Esophagus squamous epithelium (tissue), 5 donors: Measurements from ENCODE around the gene S100G. TPM values are rescaled to one million over a fixed set of nuclear protein-coding genes. Genes with fewer than 3 reads are reported as not detected.
"Not testable (repeated sequence)": the region's sequence is repeated elsewhere in the genome, so short reads cannot be mapped to it uniquely, and the experiment has no call there.

Source experiments
- DNase-seq: peaks from one replicate; lab custom pipeline; 2025; lab: John Stamatoyannopoulos, UW
- H3K27ac ChIP-seq, 4 donors: fragments of 200-600 bp; sonication (generic); one replicate each; pipeline ENCODE4 v1.5.1; 2016 to 2019; ENCODE audit warnings: mild to moderate bottlenecking in 1 of 4
- H3K27me3 ChIP-seq, 4 donors: fragments of 200-600 bp; sonication (generic); 1 replicate in 3 of 4; 2 replicates in 1 of 4; pipeline versions ENCODE4 v1.5.1 to v1.6.0; 2017 to 2021; ENCODE audit warnings: antibody characterized with exemption in 1 of 4
- H3K36me3 ChIP-seq, 3 donors: fragments of 200-600 bp; sonication (generic); one replicate each; pipeline ENCODE4 v1.5.1; 2016 to 2019
- H3K4me1 ChIP-seq, 3 donors: fragments of 200-600 bp; sonication (generic); one replicate each; pipeline ENCODE4 v1.5.1; 2017 to 2019
- H3K4me3 ChIP-seq, 4 donors: fragments of 200-600 bp; sonication (generic); 1 replicate in 3 of 4; 2 replicates in 1 of 4; pipeline ENCODE4 v1.5.1; 2016 to 2019; ENCODE audit warnings: mild to moderate bottlenecking in 2 of 4, moderate library complexity in 1 of 4
- H3K9me3 ChIP-seq, 3 donors: fragments of 200-600 bp; sonication (generic); one replicate each; pipeline ENCODE4 v1.5.1; 2016 to 2019
- CTCF ChIP-seq, 6 experiments: fragments of 450-650 bp in 4 of 6; fragments of 200-600 bp in 2 of 6; sonication (generic) in 2 of 6; IDR thresholded peaks; one replicate each; pipeline ENCODE4 v1.5.1; 2016 to 2019; ENCODE audit warnings: antibody characterized with exemption in 6 of 6, mild to moderate bottlenecking in 4 of 6, moderate library complexity in 4 of 6
- POLR2A ChIP-seq, 4 donors: fragments of 450-650 bp; IDR thresholded peaks; one replicate each; pipeline ENCODE4 v1.6.1; 2017; ENCODE audit warnings: antibody characterized with exemption in 4 of 4, mild to moderate bottlenecking in 4 of 4, moderate library complexity in 3 of 4
- WGBS, 2 donors: methylation state at CpG; one replicate each; pipeline ENCODE4 v1.1.5; 2018; 5-methylcytosine and 5-hydroxymethylcytosine counted together
- intact Hi-C: fragments of 100-400 bp; cut with DNase I; formaldehyde crosslinking; loops from one replicate; pipeline ENCODE4 v1.15.0; 2022
- total RNA-seq, 4 donors: library from RNA; depleted of rRNA; stranded (reverse); fragments of >200 nt; gene quantifications; one replicate each; pipeline ENCODE4 v1.1.0, GENCODE V29; 2016
- donor health status: DM: yes; HTN: yes; CAD: no.

The S100G gene
- total RNA-seq, 4 donors from 2014 or later: not detected

GRCh38 chrX:16606142-16606720 is 43.7 kb upstream of the S100G start:
- Histone ChIP-seq H3K27me3 (no peaks in the 10 kb centered on the region), H3K9me3 (no peaks in the 10 kb centered on the region), H3K4me1 (no peaks in the 10 kb centered on the region), H3K36me3 (no peaks in the 10 kb centered on the region), H3K4me3 (no peak overlapping the region), H3K27ac (no peak overlapping the region)
- WGBS, 2 donors: 74 to 80% methylated on average over 4 of the region's 4 CpGs
- TF ChIP-seq POLR2A (IDR thresholded peaks at IDR 0.05) (no peak), CTCF (IDR thresholded peaks at IDR 0.05) (no peak)
- no peak for DNase-seq
- intact Hi-C loops: no loop called here

GRCh38 chrX:16610121-16610621 is 39.8 kb upstream of the S100G start:
- no peak for TF ChIP-seq CTCF (IDR thresholded peaks at IDR 0.05)
- TF ChIP-seq POLR2A (IDR thresholded peaks at IDR 0.05): no peak
- H3K4me3 ChIP-seq: no peak overlapping the region
- no peaks in the 10 kb centered on the region for H3K9me3 ChIP-seq
- no peaks in the 10 kb centered on the region for H3K27me3 ChIP-seq
- WGBS, 2 donors: 33 to 47% methylated on average over 1 of the region's 1 CpG
- DNase-seq: no peak
- H3K27ac ChIP-seq: no peak overlapping the region
- H3K36me3 ChIP-seq: peaks cover 0 to 13% (median 0%) of the 10 kb centered on the region in 3 donors
- intact Hi-C loops: no loop called here
- H3K4me1 ChIP-seq: no peaks in the 10 kb centered on the region

GRCh38 chrX:16610654-16611053 is 39.3 kb upstream of the S100G start:
- H3K4me1 ChIP-seq, H3K27me3 ChIP-seq, intact Hi-C loops, H3K27ac ChIP-seq, H3K9me3 ChIP-seq, DNase-seq, H3K4me3 ChIP-seq: not testable (repeated sequence)
- H3K36me3 ChIP-seq: peaks cover 0 to 16% (median 0%) of the 10 kb centered on the region in 3 donors
- WGBS, 2 donors: 81 to 100% methylated on average over 3 of the region's 3 CpGs

GRCh38 chrX:16612257-16612897 is 37.6 kb upstream of the S100G start:
- no peak overlapping the region for H3K4me3 ChIP-seq
- peaks cover 0 to 28% (median 0%) of the 10 kb centered on the region in 3 donors for H3K36me3 ChIP-seq
- H3K27ac ChIP-seq: no peak overlapping the region
- 72 to 88% methylated on average over 6 of the region's 6 CpGs for WGBS, 2 donors
- no peak for DNase-seq
- H3K27me3 ChIP-seq: no peaks in the 10 kb centered on the region
- H3K4me1 ChIP-seq: no peaks in the 10 kb centered on the region
- intact Hi-C loops: no loop called here
- H3K9me3 ChIP-seq: no peaks in the 10 kb centered on the region
- TF ChIP-seq CTCF (IDR thresholded peaks at IDR 0.05): no peak
- no peak for TF ChIP-seq POLR2A (IDR thresholded peaks at IDR 0.05)

GRCh38 chrX:16617382-16617781 is 32.6 kb upstream of the S100G start:
- H3K27me3 ChIP-seq: no peaks in the 10 kb centered on the region
- TF ChIP-seq CTCF (IDR thresholded peaks at IDR 0.05) (no peak), POLR2A (IDR thresholded peaks at IDR 0.05) (no peak)
- intact Hi-C loops: no loop called here
- no peaks in the 10 kb centered on the region for H3K9me3 ChIP-seq
- DNase-seq: no peak
- no peaks in the 10 kb centered on the region for H3K4me1 ChIP-seq
- no peak overlapping the region for H3K27ac ChIP-seq
- H3K36me3 ChIP-seq: peaks cover 0 to 35% (median 0%) of the 10 kb centered on the region in 3 donors
- H3K4me3 ChIP-seq: no peak overlapping the region
- WGBS, 2 donors: 75 to 100% methylated on average over 1 of the region's 1 CpG
